IMR-90 (cell line): ENCODE data around the gene SPATA32.

ENCODE experiments used
- CEBPB ChIP-seq: IDR thresholded peaks from 2 replicates; pipeline ENCODE4 v1.6.1; 2012; ENCODE audit warnings: low read depth, low read length, improper control_type of control experiment
- MXI1 ChIP-seq: IDR thresholded peaks from 2 replicates; pipeline ENCODE4 v1.6.1; 2012; ENCODE audit warnings: low read depth, mild to moderate bottlenecking, low read length, moderate library complexity, borderline replicate concordance
- POLR2A ChIP-seq: IDR thresholded peaks from 2 replicates; pipeline ENCODE4 v1.6.1; 2012; ENCODE audit warnings: mild to moderate bottlenecking, low read depth, low read length
- RAD21 ChIP-seq: IDR thresholded peaks from 2 replicates; pipeline ENCODE4 v1.6.1; 2012; ENCODE audit warnings: low read length, improper control_type of control experiment
- RCOR1 ChIP-seq: IDR thresholded peaks from 2 replicates; pipeline ENCODE4 v1.6.1; 2012; ENCODE audit warnings: mild to moderate bottlenecking, low read length, improper control_type of control experiment; ENCODE audit not compliant: insufficient replicate concordance
- TF ChIP-seq, protein P1 (sequence below): conservative IDR thresholded peaks from 2 replicates; pipeline ENCODE4 v1.5.1; 2012; ENCODE audit warnings: mild to moderate bottlenecking, low read depth, low read length, improper control_type of control experiment
- TF ChIP-seq, protein P2 (sequence below): fragments of 150-350 bp; IDR thresholded peaks from 2 replicates; pipeline ENCODE4 v1.6.1; 2017; ENCODE audit warnings: mild to moderate bottlenecking, antibody characterized with exemption, low read length, low read depth

DNA sequence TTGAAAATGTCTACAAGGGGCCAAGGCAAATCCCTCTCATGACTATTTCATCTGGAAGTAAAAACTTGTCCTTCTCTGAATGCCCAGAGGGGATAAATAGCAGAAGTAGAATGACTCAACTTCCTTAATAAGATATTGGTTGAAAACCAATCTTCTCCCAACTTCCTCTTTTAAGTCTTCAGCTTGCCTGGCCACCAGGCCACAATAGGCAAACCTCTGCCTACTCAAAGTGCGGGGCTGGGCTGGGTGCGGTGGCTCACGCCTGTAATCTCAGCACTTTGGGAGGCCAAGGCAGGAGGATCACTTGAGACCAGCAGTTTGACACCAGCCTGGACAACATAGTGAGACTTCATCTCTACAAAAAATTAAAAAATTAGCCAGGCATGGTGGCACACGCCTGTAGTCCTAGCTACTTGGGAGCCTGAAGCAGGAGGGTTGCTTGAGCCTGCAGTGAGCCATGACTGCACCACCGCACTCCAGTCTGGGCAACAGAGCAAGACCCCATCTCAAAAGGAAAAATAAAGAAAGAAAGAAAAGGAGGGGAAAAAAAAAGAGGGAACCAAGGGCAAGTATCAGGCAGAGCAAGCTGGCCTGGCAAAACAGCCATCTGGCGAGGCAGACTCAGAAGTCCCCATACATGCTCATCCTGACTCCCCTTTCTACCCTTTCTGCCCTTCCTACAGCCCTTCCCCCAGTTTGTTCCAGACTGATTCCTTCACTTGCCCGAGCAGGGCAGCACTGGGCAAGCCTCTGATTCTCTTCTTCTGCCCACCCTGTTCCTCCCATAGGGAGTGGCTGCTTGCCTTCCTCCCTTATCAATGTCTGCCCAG lies 34.3 kb upstream of the SPATA32 start:
- TF ChIP-seq, protein P1, sequence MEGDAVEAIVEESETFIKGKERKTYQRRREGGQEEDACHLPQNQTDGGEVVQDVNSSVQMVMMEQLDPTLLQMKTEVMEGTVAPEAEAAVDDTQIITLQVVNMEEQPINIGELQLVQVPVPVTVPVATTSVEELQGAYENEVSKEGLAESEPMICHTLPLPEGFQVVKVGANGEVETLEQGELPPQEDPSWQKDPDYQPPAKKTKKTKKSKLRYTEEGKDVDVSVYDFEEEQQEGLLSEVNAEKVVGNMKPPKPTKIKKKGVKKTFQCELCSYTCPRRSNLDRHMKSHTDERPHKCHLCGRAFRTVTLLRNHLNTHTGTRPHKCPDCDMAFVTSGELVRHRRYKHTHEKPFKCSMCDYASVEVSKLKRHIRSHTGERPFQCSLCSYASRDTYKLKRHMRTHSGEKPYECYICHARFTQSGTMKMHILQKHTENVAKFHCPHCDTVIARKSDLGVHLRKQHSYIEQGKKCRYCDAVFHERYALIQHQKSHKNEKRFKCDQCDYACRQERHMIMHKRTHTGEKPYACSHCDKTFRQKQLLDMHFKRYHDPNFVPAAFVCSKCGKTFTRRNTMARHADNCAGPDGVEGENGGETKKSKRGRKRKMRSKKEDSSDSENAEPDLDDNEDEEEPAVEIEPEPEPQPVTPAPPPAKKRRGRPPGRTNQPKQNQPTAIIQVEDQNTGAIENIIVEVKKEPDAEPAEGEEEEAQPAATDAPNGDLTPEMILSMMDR = no peak
- TF ChIP-seq POLR2A (no peak), RCOR1 (no peak), MXI1 (no peak), RAD21 (no peak), CEBPB (no peak)
- TF ChIP-seq, protein P2, sequence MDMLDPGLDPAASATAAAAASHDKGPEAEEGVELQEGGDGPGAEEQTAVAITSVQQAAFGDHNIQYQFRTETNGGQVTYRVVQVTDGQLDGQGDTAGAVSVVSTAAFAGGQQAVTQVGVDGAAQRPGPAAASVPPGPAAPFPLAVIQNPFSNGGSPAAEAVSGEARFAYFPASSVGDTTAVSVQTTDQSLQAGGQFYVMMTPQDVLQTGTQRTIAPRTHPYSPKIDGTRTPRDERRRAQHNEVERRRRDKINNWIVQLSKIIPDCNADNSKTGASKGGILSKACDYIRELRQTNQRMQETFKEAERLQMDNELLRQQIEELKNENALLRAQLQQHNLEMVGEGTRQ = no peak
